IMR-90 (cell line): ENCODE data around the gene SKP2. TPM values are rescaled to one million over a fixed set of nuclear protein-coding genes. Genes with fewer than 3 reads are reported as not detected.
A peak's percentile ranks its signal among the peaks of the same experiment; 100 is the strongest.

Source experiments
- ATAC-seq: fragments of 200-7000 bp; cut with Tn5 transposase; 2 replicates; pipeline ENCODE4 v1.9.1; 2020; ENCODE audit warnings: low read depth, mild to moderate bottlenecking, moderate library complexity
- BruUV-seq: library from RNA; stranded (reverse); fragments of 400-500 nt; replicated peaks from 2 replicates; lab custom pipeline; 2021; lab: Mats Ljungman, UMichigan
- CTCF ChIA-PET: fragments of 300-600 bp; formaldehyde crosslinking; extraction: SDS; loops from one replicate; lab custom pipeline; 2021; ENCODE audit warnings: antibody characterized with exemption; lab: Yijun Ruan, JAX
- POLR2A ChIA-PET: fragments of 300-600 bp; sonication (Branson Sonifier 250); formaldehyde crosslinking; loops from one replicate; lab custom pipeline; 2022; ENCODE audit warnings: antibody characterized with exemption; ENCODE audit not compliant: unreplicated experiment; lab: Charles Lee
- DNase-seq: peaks from one replicate; pipeline ENCODE4 v3.0.0; 2013
- H2AFZ ChIP-seq: replicated peaks from 2 replicates; pipeline ENCODE3; 2013; ENCODE audit warnings: low read length, mild to moderate bottlenecking; ENCODE audit not compliant: poor library complexity
- H2AK5ac ChIP-seq: 2 replicates; pipeline ENCODE4 v1.6.1; 2013; ENCODE audit warnings: low read depth, low read length, inconsistent platforms
- H2AK9ac ChIP-seq: replicated peaks from 2 replicates; pipeline ENCODE3; 2013; ENCODE audit warnings: mild to moderate bottlenecking, low read depth, low read length, moderate library complexity; ENCODE audit not compliant: poor library complexity
- H2BK120ac ChIP-seq: 2 replicates; pipeline ENCODE4 v1.6.1; 2013; ENCODE audit warnings: low read depth, low read length, inconsistent platforms
- H2BK15ac ChIP-seq: 3 replicates; pipeline ENCODE4 v1.6.1; 2013; ENCODE audit warnings: low read depth, low read length, inconsistent platforms
- H2BK20ac ChIP-seq: 2 replicates; pipeline ENCODE4 v1.6.1; 2013; ENCODE audit warnings: low read depth, mild to moderate bottlenecking, inconsistent platforms, low read length, moderate library complexity
- H2BK5ac ChIP-seq: 2 replicates; pipeline ENCODE4 v1.6.1; 2013; ENCODE audit warnings: mild to moderate bottlenecking, low read depth, low read length, inconsistent platforms; ENCODE audit not compliant: poor library complexity, severe bottlenecking
- H3K14ac ChIP-seq: replicated peaks from 2 replicates; pipeline ENCODE4 v1.6.1; 2013; ENCODE audit warnings: low read depth, low read length, inconsistent platforms
- H3K18ac ChIP-seq: 2 replicates; pipeline ENCODE4 v1.6.1; 2013; ENCODE audit warnings: low read depth, low read length, control low read depth
- H3K23ac ChIP-seq: 2 replicates; pipeline ENCODE4 v1.6.1; 2013; ENCODE audit warnings: low read depth, low read length, inconsistent platforms
- H3K27ac ChIP-seq: 2 replicates; pipeline ENCODE4 v1.5.1; 2013; ENCODE audit warnings: mild to moderate bottlenecking, control low read depth, low read length; ENCODE audit not compliant: insufficient read depth
- H3K27me3 ChIP-seq: 2 replicates; pipeline ENCODE4 v1.6.1; 2013; ENCODE audit warnings: low read length; ENCODE audit not compliant: control insufficient read depth, insufficient read depth
- H3K36me3 ChIP-seq: 2 replicates; pipeline ENCODE4 v1.6.1; 2013; ENCODE audit warnings: low read length, mixed read lengths; ENCODE audit not compliant: control insufficient read depth, insufficient read depth
- H3K4ac ChIP-seq: 2 replicates; pipeline ENCODE4 v1.6.1; 2013; ENCODE audit warnings: low read depth, low read length, inconsistent platforms
- H3K4me1 ChIP-seq: 2 replicates; pipeline ENCODE4 v1.6.1; 2013; ENCODE audit warnings: low read length, mixed read lengths; ENCODE audit not compliant: control insufficient read depth, insufficient read depth
- H3K4me2 ChIP-seq: 2 replicates; pipeline ENCODE4 v1.6.1; 2013; ENCODE audit warnings: low read depth, mild to moderate bottlenecking, control low read depth, low read length, moderate library complexity
- H3K4me3 ChIP-seq: 2 replicates; pipeline ENCODE4 v1.5.1; 2013; ENCODE audit warnings: low read depth, mild to moderate bottlenecking, control low read depth, low read length, moderate library complexity; ENCODE audit not compliant: insufficient read depth
- H3K56ac ChIP-seq: 2 replicates; pipeline ENCODE4 v1.6.1; 2013; ENCODE audit warnings: low read length, inconsistent platforms; ENCODE audit not compliant: insufficient read depth; ENCODE audit errors: extremely low read depth
- H3K79me1 ChIP-seq, 2 experiments: 2 replicates each; pipeline ENCODE4 v1.6.1; 2013; ENCODE audit warnings: low read length in 2 of 2, inconsistent platforms in 1 of 2, low read depth in 1 of 2
- H3K9ac ChIP-seq: 2 replicates; pipeline ENCODE4 v1.6.1; 2013; ENCODE audit warnings: low read depth, low read length, control low read depth
- H3K9me1 ChIP-seq: 2 replicates; pipeline ENCODE4 v1.6.1; 2013; ENCODE audit warnings: low read length, inconsistent platforms; ENCODE audit not compliant: insufficient read depth
- H3K9me3 ChIP-seq: 2 replicates; pipeline ENCODE4 v1.6.1; 2013; ENCODE audit warnings: low read length; ENCODE audit not compliant: control insufficient read depth, insufficient read depth
- H4K20me1 ChIP-seq: 2 replicates; pipeline ENCODE4 v1.6.1; 2013; ENCODE audit warnings: low read length, inconsistent platforms; ENCODE audit not compliant: insufficient read depth
- H4K5ac ChIP-seq: 2 replicates; pipeline ENCODE4 v1.6.1; 2013; ENCODE audit warnings: mild to moderate bottlenecking, low read depth, low read length, control low read depth
- H4K8ac ChIP-seq, 2 experiments: 2 replicates each; pipeline ENCODE4 v1.6.1; 2013; ENCODE audit warnings: low read depth in 2 of 2, low read length in 2 of 2, control low read depth in 1 of 2, inconsistent platforms in 1 of 2
- H4K91ac ChIP-seq: 2 replicates; pipeline ENCODE4 v1.6.1; 2013; ENCODE audit warnings: low read depth, low read length, inconsistent platforms; ENCODE audit not compliant: insufficient read depth
- MAFK ChIP-seq: IDR thresholded peaks from 2 replicates; pipeline ENCODE4 v1.6.1; 2012; ENCODE audit warnings: low read depth, low read length, improper control_type of control experiment
- POLR2A ChIP-seq: IDR thresholded peaks from 2 replicates; pipeline ENCODE4 v1.6.1; 2012; ENCODE audit warnings: mild to moderate bottlenecking, low read depth, low read length
- WGBS, 2 experiments: methylation state at CpG; one replicate each; pipeline versions ENCODE4 v1.1.5 to v1.1.7; 2013; ENCODE audit warnings: missing lambda C conversion rate in 2 of 2; ENCODE audit not compliant: insufficient read length in 1 of 2; ENCODE audit errors: extremely low coverage in 2 of 2; 5-methylcytosine and 5-hydroxymethylcytosine counted together
- dilution Hi-C: fragments of 300-500 bp; cut with HindIII; formaldehyde crosslinking; loops from one replicate; pipeline ENCODE4 v1.14.3; 2018; ENCODE audit warnings: low sequenced_read_pairs; ENCODE audit not compliant: unreplicated experiment
- in situ Hi-C: fragments of 300-500 bp; cut with MboI; formaldehyde crosslinking; loops from 3 replicates; pipeline ENCODE4 v1.14.3; 2019; ENCODE audit warnings: low sequenced_read_pairs, inconsistent platforms, mixed read lengths
- intact Hi-C: fragments of 100-400 bp; cut with micrococcal nuclease; formaldehyde crosslinking; loops from 2 replicates; pipeline ENCODE4 v1.10.0; 2022
- polyA plus RNA-seq, 3 experiments: library from polyadenylated mRNA; depleted of rRNA; stranded (reverse); fragments of >200 nt; gene quantifications; 2 replicates each; pipeline ENCODE4 v1.2.3, GENCODE V29; 2012; ENCODE audit warnings: low replicate concordance in 1 of 3
- total RNA-seq: library from RNA; depleted of rRNA; stranded (reverse); fragments of >200 nt; gene quantifications from 2 replicates; pipeline ENCODE4 v1.2.3, GENCODE V29; 2012

SKP2 gene
- total and polyA plus RNA-seq, 2 of the 4 experiments (the other 2 are of a cell fraction) = 23.3 to 92.1 TPM

DNA sequence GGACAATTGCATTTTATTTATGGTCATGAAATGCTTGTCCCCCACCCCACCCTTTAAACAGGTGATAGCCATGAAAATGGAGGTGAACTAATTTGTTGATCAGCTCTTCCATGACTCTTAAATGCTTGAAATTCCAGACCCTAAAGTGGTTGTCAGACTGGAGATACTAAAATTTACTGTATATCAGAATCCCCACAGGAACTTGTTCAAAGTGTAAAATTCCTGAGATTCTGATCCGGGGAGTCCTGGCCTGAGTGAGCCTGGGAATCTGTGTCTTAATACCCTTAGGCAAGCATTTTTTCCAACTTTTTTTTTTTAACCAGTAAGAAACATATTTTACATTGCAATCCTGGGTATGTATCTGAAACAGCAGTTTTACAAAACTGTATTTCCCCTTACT, 4.7 kb downstream of the SKP2 start:
- peak overlapping the region; percentile 33 for H3K18ac ChIP-seq
- H2BK15ac ChIP-seq = no peak overlapping the region
- TF ChIP-seq POLR2A = no peak
- TF ChIP-seq MAFK = peak; percentile 87
- POLR2A ChIA-PET = interaction anchor here (0.6 kb wide), 1 partner anchor 10 kb away, joined by 3 read pairs; no protein-coding TSS in a partner anchor
- CTCF ChIA-PET = no interaction called here
- H3K27me3 ChIP-seq = no peaks in the 10 kb centered on the region
- in situ Hi-C loops = no loop called here
- H2BK20ac ChIP-seq = peak overlapping the region; percentile 15; the same call in 1 of the 2 replicates
- peak overlapping the region; percentile 12; the same call in 1 of the 2 replicates for H4K5ac ChIP-seq
- H3K56ac ChIP-seq = no peak overlapping the region
- H3K79me1 ChIP-seq = peaks cover 48 to 83% of the 10 kb centered on the region in 2 experiments
- ATAC-seq (peak; percentile 22), DNase-seq (peak; percentile 69)
- peaks cover 3% of the 10 kb centered on the region; the same call in 1 of the 2 replicates for H3K9me1 ChIP-seq
- H2BK5ac ChIP-seq = peak overlapping the region; percentile 75
- dilution Hi-C loops = no loop called here
- H2BK120ac ChIP-seq = peak overlapping the region; percentile 10
- H3K14ac ChIP-seq = no peak overlapping the region
- no peak overlapping the region for H3K4me3 ChIP-seq
- peak overlapping the region; percentile 65 for H3K4ac ChIP-seq
- peak overlapping the region; percentile 27 for H3K4me2 ChIP-seq
- no peak overlapping the region for H3K9ac ChIP-seq
- H2AK5ac ChIP-seq = no peak overlapping the region
- no TSS peak for BruUV-seq
- no peaks in the 10 kb centered on the region for H3K9me3 ChIP-seq
- H4K20me1 ChIP-seq = no peaks in the 10 kb centered on the region
- intact Hi-C loops = no loop called here
- peak overlapping the region; percentile 63 for H2AK9ac ChIP-seq
- peak overlapping the region; percentile 18; the same call in 1 of the 2 replicates for H3K23ac ChIP-seq
- peaks cover 20% of the 10 kb centered on the region for H3K4me1 ChIP-seq
- H3K36me3 ChIP-seq = peaks cover 31% of the 10 kb centered on the region
- no peak overlapping the region for H2AFZ ChIP-seq
- peak overlapping the region; percentile 58; the same call in 1 of the 2 replicates for H3K27ac ChIP-seq
- peak overlapping the region in 1 of 2 experiments; percentile 71; a peak in 3 of 4 replicates for H4K8ac ChIP-seq
- WGBS, 2 experiments = no CpG with 5 or more reads among the region's 1 CpG
- peak overlapping the region; percentile 70 for H4K91ac ChIP-seq
